ENCODE results near the gene CD207.
A peak's percentile ranks its signal among the peaks of the same experiment; 100 is the strongest.
"Not testable (repeated sequence)": the region's sequence is repeated elsewhere in the genome, so short reads cannot be mapped to it uniquely, and the experiment has no call there.

CD207 gene

DNA sequence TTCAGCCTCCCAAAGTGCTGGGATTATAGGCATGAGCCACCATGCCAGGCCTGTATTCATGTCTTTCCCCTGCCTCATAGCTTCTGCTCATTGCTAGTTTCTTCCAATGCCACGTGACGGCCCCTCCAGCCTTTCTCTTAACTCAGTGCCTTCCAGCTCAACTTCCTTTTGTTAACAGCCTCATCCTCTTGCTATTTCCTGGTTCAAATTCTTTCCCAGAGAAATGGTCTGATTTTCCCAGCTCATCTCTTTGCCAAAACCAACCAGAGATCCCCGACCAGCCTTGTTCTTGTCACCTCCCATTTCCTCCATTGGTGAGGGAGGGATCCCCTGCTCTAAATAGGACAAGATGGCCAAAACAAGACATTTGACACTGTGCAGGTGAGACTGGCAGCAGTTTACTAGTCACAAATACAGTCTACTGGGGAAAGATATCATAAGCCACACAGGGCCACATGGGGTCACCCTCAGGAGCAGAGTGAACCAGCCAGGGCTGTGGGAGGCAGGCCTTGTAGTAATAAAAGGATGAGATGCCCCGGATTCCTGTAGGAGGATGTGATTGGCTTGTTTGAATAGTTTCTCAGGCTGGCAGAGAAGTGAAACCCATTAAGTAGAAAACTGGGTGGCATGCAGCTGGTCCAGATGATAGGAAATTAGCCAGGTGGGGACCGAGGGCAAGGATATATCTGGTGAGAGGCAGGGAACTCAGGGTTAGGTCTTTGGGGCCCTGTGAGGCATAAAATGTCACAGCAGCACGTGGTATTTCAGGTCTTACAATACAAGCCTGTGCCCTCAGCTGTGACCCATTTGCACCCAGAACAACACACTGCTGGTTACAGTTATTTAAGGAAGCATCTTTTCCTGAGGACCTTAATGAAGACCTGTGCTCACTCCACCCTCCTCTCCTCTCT lies 6.4 kb downstream of the CD207 start:
- DNase-seq, result no peak

DNA sequence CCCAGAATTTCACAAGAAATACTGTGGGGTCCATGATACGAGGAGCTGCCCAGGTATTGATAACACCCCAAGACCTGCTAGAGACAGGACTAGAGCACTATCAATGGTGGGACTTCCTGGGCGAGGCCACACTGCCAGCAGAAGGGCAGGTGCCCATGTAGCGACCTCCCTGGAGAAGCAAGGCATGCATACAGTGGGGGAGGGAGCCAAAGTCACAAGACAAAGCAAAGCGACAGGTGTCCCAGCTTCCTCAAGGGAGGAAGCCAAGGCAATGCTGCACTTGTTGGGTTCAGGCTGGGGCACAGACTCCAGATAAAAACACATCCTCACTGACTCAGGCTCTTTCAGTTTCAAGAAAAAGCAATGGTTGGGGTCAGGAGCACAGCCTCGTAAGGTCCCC lies 7.5 kb downstream of the CD207 start:
- DNase-seq, result no peak

DNA sequence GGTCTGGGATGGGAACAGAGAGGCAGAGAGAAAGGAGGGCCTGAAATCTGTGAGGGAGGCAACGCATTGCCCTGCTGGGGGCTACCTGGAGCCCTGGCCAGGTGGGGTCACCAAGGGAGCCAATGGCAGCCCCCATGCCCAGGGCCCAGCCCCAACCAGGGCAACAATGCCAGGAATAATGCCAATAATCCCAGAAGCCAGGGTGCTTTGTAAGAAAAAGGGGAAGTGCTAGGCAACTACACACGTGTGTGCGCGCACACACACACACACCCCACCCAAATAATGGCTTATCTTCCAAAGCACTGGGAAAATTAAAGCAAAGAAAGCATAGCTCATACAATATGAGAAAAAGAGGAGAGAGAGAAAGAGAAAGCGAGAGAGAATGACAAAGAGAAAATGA lies 8.2 kb downstream of the CD207 start:
- no peak for DNase-seq

DNA sequence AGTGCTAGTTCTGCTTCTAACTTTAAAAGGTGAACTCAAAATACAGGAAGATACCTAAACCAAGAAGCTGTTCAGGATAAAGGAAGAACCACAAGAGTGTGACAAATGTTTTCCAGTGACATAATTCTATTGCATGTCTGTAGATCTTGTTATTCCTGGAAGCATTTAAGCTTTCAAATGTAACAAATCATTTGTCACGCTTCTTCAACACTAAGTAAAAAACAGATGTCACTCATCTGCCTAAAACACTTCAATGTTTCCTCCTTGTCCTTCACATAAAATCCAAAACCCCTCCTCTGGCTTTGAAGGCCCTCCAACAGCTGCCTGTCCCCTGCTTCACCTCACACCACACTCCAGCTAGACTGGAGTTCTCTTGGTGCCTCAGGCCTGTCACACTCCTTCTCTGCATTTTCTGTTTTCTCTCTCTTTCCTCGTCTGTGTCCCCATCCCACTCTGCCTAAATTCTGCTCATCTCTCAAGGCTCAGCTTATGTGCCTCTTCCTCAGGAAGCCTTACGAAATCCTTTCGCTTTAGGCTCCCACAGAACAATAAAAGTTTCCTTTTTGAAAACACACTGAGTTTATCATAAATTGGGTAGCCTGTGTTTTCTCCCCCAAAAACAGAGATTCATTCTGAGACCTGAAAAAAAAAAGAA lies 8.8 kb downstream of the CD207 start:
- no peak for DNase-seq

DNA sequence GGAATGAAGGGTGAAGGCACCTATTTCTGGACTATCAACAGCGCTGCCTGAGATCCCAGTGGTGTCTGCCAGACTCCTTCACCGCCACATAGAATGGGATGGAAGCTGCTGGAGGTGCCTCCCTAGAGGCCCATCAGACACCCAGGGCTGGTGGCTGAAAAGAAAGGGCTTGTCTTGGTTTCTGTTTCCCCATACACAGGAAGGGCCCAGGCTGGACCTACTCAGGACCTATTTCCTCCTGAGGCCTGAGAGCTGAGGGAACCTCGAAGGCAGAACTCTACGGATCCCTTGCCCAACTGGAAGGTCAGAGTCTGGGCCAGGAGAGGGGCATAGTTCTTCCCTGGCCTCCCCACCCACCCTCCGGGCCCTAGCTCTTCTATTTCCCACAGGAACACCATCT lies 12.4 kb downstream of the CD207 start:
- no peak for DNase-seq

DNA sequence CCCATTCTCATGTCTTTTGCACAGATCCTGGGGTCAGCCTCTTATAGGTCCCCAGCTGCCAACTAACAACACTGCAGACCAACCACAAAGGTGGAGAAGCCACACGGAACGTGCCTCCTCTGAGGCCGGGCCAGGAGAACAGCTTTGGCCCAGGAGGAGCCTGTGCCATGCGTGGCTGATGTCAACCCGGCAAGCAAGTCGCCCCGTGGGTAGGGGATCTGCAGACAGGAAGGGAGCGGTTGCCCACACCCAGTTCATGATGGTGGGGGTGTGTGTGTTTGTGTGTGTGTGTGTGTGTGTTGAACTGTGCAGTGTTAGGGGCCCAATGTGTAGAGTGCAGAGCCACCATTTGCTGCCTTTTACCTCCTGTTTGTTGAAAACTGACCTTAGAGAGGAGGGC lies 12.8 kb downstream of the CD207 start:
- no peak for DNase-seq

DNA sequence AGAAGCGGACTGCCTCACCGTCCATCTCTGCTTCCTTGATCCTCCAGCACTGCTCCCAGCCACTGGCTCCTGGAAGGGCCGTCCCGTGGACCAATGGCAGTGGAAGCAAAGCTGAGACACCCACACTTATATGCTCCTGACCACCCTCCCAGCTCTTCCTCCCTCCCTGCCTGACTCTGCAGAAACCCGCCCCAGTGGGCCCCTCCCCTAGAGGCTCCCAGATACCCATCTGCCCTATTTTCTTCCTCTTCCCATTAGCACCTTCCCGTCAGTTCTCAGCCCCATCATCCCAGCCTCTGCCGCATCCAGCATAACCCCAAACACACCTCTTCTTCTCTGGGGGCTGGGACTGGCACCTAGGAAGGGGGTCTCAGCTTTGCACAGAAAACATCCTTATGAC lies 15.1 kb downstream of the CD207 start, which contains the start of gene CLEC4F:
Gene CLEC4F, minus strand, starts transcription at position 101 of the 400 bp plus-strand sequence. Its CDS starts 76 bp downstream, at position 25.
- DNase-seq, result no peak

DNA sequence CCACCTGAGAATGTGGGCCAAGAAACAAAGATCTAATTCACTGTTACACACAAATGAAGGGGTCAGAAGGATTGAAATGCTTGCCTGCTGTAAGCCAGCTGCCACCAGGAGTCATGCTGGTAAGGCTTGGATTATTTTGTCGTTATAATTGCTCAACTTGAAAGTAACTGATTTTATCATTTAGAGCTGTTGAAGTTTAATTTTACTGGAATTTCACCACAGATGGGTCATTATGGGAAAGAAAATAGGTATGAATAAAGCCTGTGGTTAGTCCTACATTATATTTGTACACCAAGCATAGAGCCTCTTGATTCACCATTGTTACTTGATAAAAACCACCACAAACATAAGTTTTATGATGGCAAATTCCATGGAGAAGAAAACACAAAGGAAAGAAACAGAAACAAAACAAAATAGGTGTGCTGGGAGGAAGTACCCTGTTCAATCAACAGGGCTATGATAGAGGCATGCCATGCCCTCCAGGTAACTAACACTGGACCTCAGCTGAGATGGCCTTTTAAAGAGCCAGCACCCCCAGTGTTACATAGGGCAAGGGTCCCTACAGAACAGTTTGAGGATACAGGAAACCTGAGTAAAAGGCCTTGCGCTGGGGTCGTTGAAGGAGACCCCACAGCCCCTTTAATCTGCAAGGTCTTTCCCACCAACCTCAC lies 18.2 kb downstream of the CD207 start:
- no peak for DNase-seq

DNA sequence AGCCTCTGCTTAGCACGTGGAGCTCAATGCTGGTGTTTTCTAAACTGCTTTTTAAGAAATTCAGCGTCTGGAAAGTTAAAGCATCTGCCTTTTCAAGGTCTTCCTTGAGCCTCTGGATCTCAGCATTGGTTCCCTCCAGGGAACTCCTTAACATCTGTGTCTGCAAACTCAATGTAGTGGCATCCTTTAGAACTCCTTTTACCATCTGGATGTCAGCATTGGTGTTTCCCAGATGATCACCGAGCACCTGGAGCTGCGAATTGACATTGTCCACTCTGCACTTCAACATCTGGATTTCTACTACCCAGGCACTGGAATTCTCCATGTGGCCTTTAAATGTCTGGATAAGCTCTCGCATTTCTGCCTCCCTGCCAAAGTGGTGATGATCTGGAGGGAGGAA lies 18.9 kb downstream of the CD207 start:
- DNase-seq, result no peak

DNA sequence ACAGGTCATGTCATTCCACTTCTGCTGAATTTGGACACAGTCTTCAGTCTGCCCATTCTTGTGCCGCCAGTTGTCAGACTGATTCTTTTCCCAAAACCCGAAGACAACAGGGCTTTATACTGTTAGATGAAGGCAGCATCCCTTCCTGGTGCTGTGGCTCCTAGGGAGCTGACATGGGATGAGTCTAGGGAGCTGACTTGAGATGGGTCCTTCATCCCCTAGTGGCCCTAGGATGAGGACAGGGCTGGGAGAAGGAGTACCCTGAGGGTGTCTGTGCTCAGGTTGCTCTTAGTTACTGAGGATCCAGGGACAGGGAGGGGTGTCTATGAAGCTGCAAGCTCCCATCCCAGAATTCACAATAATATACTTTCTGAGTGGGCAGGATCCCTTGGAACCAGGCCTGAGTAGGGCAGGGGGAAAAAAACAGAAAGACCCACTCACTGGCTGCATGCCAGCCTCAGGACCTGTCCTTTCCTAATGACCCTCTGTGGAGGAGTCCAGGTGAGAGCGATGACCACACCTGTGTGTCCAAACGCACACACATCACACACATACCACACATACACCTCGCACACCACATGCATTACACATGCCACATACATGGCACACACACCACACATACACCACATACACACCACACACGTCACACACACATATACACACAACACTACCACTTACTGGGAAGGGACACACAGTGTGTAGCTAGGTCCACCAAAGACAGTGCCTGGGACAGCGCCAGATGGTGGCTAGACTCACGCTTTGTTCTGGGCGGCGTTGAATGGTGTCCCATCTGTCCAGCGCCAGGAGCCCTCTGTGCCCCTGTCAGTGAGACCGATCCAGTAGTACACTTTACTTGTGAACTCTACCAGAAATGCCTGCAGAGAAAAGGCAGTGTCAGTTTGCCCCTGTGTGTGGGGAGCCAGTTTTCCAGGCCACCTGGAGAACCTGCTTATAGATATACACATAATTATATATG lies 26.3 kb downstream of the CD207 start:
- no peak for DNase-seq

DNA sequence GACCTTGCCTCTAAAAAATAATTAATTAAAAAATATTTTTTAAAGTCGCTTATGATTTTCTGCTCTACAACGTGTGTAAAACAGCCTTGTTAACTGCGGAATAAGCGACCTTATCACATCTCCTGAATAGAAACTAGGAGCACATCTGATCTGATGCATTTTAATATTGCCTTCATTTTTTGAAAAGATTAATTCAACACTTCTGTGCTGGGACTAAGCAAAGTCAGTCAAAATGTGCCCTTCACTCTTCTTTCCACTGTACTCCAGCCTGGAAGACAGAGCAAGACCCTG lies 27.8 kb downstream of the CD207 start:
- no peak for DNase-seq

DNA sequence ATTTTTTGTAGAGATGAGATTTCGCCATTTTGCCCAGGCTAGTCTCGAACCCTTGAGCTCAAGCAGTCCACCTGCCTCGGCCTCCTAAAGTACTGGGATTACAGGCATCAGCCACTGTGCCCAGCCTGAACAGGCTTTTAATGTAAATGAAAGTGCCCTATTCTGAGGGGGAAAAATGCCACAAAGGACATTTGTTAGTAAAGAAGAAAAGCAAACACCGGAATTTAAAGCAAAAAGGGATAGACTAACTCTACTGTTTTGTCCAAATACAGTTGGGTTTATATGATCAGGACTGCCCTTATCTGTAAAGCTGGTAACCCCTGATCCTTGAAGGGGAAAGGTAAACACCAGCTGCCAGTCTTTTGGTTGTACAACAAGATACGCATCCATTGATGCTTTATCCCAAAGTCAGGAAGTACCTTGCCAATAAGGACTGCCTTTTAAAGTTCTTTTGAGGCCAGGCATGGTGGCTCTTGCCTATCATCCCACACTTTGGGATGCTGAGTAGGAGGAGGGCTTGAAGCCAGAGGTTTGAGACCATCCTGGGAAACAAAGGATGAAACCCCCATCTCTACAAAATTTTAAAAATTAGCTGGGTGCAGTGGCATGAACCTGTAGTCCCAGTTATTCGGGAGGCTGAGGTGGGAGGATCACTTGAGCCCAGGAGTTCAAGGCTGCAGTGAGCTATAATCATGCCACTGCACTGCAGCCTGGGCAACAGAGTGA lies 28.4 kb downstream of the CD207 start:
- DNase-seq, result no peak

DNA sequence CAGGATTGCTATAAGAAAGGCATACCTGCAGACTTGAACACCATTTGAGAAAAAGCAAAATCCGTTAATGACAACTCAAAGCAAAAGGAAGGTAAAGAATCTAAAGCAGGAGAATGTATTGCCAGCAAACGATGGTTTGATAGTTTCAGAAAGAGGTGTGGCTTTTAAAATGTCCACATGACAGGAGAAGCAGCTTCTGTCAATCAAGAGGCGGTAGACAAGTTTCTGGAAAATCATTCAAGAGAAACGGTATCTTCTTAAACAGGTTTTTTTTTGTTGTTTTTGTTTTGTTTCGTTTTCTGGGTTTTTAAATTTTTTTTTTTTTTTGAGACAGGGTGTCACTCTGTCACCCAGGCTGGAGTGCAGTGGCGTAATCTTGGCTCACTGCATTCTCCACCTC lies 29.0 kb downstream of the CD207 start:
- DNase-seq, result no peak

DNA sequence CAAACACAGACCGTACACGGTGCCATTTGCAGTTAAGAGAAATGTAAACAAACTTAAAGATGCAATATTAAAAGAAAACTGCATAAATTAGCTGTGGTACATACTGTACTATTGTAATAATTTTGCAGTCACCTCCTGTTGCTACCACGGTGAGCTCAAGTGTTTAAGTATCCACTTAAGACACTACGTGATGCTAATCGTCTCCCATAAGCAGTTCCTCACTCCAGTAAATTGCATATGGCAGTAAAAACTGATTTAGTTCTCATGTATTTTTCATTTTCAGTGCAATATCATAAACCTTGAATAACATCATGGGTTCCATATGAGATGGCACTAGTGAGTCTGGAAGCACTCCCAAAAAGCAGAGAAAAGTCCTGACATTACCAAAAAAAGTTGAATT lies 29.6 kb downstream of the CD207 start:
- DNase-seq, result peak; percentile 21

DNA sequence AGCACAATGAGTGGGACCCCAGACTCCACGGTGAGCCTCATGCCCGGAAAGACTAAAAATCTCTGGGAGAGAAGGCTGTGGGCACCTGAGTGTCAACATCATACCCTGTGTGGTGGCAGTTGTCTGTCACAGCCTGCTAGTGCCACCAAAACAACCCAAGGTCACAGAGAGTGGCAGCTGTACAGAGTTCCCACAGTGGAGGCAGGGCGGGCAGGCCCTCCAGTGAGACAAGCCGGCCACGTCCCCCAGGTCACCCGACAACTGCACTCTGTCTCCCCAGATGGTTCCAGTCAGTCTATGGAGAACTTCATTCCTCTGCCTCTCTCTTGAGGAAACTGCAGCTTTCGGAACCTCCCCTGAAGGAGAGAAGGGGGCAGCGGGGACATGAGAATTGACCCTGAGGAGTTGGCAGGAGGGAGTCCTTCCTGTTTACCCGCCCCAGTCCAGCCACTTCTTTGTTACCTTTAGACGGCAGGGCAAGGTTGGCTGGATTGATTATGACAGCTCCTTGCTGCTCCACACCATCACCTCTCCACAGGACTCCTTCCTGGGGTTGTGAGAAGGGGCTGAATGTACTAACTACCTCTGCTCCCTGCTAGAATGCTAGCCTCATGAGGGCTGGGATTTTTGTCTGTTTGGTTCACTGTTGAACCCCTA lies 33.9 kb downstream of the CD207 start:
- DNase-seq, result no peak

DNA sequence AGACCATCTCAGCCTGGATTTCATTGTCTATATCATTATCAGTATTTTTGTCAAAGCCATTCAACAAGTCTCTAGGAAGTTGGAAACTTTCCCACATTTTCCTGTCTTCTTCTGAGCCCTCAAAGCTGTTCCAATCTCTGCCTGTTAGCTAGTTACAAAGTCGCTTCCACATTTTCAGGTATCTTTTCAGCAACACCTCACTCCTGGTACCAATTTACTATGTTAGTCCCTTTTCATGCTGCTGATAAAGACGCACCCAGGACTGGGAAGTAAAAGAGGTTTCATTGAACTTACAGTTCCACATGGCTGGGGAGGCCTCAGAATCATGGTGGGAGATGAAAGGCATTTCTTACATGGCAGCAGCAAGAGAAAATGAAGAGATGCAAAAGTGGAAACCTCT lies 35.9 kb downstream of the CD207 start:
- no peak for DNase-seq

DNA sequence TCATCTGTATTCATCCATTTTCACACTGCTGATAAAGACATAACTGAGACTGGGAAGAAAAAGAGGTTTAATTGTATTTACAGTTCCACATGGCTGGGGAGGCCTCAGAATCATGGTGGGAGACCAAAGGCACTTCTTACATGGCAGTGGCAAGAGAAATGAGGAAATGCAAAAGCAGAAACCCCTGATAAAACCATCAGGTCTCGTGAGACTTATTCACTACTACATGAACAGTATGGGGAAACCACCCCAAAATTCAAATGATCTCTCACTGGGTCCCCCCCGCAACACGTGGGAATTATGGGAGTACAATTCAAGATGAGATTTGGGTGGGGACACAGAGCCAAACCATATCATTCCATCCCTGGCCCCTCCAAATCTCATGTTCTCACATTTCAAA lies 37.6 kb downstream of the CD207 start:
- not testable (repeated sequence) for DNase-seq

DNA sequence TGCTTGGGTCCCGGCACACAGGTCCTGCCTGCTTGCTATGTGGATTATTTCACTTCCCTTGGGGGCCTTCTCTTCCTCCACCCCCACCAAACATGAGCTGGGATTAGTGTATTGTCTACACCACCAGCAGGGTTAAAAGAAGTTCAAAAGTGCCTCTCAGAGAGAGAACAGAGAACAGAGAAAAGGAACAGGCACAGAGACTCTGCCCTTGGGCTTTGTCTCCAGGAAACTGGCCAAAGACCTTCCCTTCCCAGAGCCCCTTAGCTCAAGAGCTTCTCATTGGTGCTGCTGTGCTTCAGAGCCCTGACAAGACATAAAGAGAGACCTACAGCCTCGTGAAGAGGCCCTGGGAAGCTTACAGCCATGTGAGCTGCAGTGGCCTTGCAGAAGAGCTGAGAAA lies 38.1 kb downstream of the CD207 start:
- DNase-seq, result no peak

DNA sequence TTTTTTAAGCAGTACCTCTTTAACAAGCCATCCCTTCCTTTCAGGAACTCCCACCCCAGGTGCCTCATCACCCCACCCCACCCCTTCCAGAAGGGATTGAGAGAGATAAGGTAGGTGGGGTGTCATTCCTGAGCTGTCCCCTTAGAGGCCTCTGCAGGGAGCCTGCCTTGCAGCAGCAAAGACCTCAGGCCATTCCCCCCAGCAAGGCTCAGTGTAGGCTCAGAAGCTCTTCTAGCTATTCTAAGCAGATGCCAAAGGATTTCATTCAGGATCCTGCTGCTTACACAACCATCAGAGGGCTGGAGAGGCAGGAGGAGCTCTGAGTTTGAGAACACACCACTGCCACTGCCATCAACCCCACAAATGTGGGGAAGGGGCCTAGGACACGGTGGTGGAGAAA lies 39.4 kb downstream of the CD207 start:
- no peak for DNase-seq

DNA sequence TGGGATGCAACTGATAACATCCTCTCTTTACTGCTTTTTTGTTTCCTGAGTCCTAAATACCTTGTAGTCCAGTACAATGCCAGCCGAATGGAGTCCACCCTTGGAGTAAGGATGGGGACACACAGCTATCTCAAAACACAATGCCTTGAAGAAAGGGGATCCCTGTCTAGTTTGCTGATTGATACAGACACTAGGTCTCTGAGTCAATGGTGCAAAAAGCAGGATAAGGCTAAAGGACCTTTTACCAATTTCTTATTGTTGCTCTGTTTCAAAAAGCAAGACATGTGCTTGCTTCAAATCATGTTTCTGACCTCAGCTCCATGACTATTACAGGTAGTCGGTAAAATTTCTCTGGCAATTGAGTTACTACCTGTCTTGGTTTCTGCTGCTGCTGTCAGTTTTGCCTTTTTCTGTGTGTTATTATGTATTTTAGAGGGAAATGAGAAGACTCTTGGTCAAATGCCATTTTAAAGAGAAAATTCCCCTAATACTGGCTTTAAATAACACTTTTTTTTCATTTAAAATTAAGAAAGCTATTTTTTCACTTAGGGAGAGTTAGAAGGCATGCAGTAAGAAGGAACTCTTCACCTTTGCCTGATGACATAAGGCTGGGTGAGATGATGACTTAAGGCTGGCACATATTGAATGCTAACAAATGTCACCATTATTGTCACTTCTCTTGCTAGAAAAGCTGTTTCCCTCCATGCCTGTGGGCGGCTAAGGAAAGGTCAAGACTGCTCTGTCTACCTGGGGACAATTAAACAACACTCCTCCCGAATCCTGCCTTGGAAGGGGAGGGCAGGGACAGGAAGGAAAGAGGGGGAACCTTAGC lies 40.2 kb downstream of the CD207 start:
- DNase-seq, result no peak

DNA sequence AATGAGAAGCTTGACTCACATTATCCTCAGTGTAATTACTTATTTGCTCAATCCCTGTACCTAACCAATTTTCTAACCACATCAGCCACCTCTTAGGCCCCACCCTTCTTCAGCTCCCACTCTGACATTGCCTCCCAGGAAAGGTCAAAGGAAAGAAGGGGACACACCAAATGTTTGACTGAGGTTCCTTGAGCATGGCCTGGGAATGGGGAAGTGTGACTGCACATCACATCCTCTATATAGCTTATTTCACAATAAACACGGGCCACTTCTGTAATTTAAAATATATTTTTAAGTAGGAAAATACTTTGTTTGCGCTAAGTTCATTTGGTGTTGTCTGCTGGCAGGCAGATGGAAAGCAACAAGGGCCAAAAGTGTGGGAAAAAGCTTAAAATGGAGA lies 42.2 kb downstream of the CD207 start:
- DNase-seq, result no peak

Measured in NCI-H2107 (cell line).